Measurements from ENCODE around the gene CD34. TPM values are rescaled to one million over a fixed set of nuclear protein-coding genes. Genes with fewer than 3 reads are reported as not detected.

CD34 gene
- total RNA-seq, 2 experiments from 2014 or later, result 0.04 TPM; not detected in 1

- ChIA-PET CTCF (interaction anchor here (0.6 to 1.3 kb wide), 3 partner anchors 15 to 27 kb away, joined by 3 read pairs; no protein-coding TSS in a partner anchor), POLR2A (no interaction called here)
These were observed 63.8 kb downstream of the CD34 start for GRCh38 chr1:207847116-207847515.

- ChIA-PET CTCF (no interaction called here), POLR2A (no interaction called here)
These were observed 65.8 kb downstream of the CD34 start for GRCh38 chr1:207845109-207845508.

GRCh38 chr1:207844371-207844770 is 66.6 kb downstream of the CD34 start:
- CTCF ChIA-PET, result no interaction called here
- POLR2A ChIA-PET, result no interaction called here

GRCh38 chr1:207842506-207842905 is 68.4 kb downstream of the CD34 start:
- ChIA-PET CTCF (interaction anchor here (1.2 kb wide), 1 partner anchor 9 kb away, joined by 3 read pairs; no protein-coding TSS in a partner anchor), POLR2A (interaction anchor here (1.0 to 1.3 kb wide), 2 partner anchors 10 to 19 kb away, joined by 3 to 4 read pairs; no protein-coding TSS in a partner anchor)

GRCh38 chr1:207841901-207842300 is 69.0 kb downstream of the CD34 start:
- POLR2A ChIA-PET, result interaction anchor here (1.0 kb wide), 1 partner anchor 9 kb away, joined by 3 read pairs; no protein-coding TSS in a partner anchor

GRCh38 chr1:207841293-207841692 is 69.6 kb downstream of the CD34 start:
- POLR2A ChIA-PET, result interaction anchor here (1.0 kb wide), 1 partner anchor 9 kb away, joined by 3 read pairs; no protein-coding TSS in a partner anchor

More at GRCh38 chr1:207841901-207842300, 69.0 kb downstream of the CD34 start:
- CTCF ChIA-PET, result interaction anchor here (1.2 to 2.2 kb wide), 2 partner anchors 8 to 15 kb away, joined by 3 to 8 read pairs; no protein-coding TSS in a partner anchor

GRCh38 chr1:207840380-207840779 is 70.5 kb downstream of the CD34 start:
- ChIA-PET CTCF (interaction anchor here (2.2 to 15.2 kb wide), 2 partner anchors 14 to 27 kb away, joined by 8 to 215 read pairs; no protein-coding TSS in a partner anchor), POLR2A (no interaction called here)

More at GRCh38 chr1:207841293-207841692, 69.6 kb downstream of the CD34 start:
- CTCF ChIA-PET, result interaction anchor here (2.2 kb wide), 1 partner anchor 15 kb away, joined by 8 read pairs; no protein-coding TSS in a partner anchor

- ChIA-PET CTCF (interaction anchor here (1.0 to 15.2 kb wide), 4 partner anchors 27 to 46 kb away, joined by 3 to 215 read pairs (median 4); no protein-coding TSS in a partner anchor), POLR2A (no interaction called here)
These were observed 71.9 kb downstream of the CD34 start for GRCh38 chr1:207839083-207839413.

- POLR2A ChIA-PET, result no interaction called here
These were observed 72.5 kb downstream of the CD34 start for GRCh38 chr1:207838156-207839082.

GRCh38 chr1:207837673-207838072 is 73.3 kb downstream of the CD34 start:
- ChIA-PET POLR2A (no interaction called here), CTCF (interaction anchor here (0.9 to 15.2 kb wide), 3 partner anchors 13 to 30 kb away, joined by 3 to 215 read pairs (median 4); no protein-coding TSS in a partner anchor)

More at GRCh38 chr1:207838156-207839082, 72.5 kb downstream of the CD34 start:
- CTCF ChIA-PET, result interaction anchor here (0.9 to 15.2 kb wide), 4 partner anchors 12 to 38 kb away, joined by 3 to 215 read pairs (median 4); no protein-coding TSS in a partner anchor

GRCh38 chr1:207836591-207837347 is 74.2 kb downstream of the CD34 start:
- ChIA-PET POLR2A (no interaction called here), CTCF (interaction anchor here (1.4 to 15.2 kb wide), 2 partner anchors 10 to 30 kb away, joined by 5 to 215 read pairs; no protein-coding TSS in a partner anchor)

- ChIA-PET CTCF (interaction anchor here (0.7 to 15.2 kb wide), 4 partner anchors 9 to 127 kb away, joined by 3 to 215 read pairs (median 7); no protein-coding TSS in a partner anchor), POLR2A (no interaction called here)
These were observed 75.0 kb downstream of the CD34 start for GRCh38 chr1:207835958-207836357.

- POLR2A ChIA-PET, result interaction anchor here (0.9 kb wide), 1 partner anchor 8 kb away, joined by 3 read pairs; no protein-coding TSS in a partner anchor
- CTCF ChIA-PET, result interaction anchor here (0.7 to 15.2 kb wide), 4 partner anchors 8 to 51 kb away, joined by 3 to 215 read pairs (median 6); no protein-coding TSS in a partner anchor
These were observed 76.8 kb downstream of the CD34 start for GRCh38 chr1:207833956-207834660.

- CTCF ChIA-PET, result interaction anchor here (0.7 to 15.2 kb wide), 5 partner anchors 9 to 130 kb away, joined by 3 to 215 read pairs (median 7); no protein-coding TSS in a partner anchor
- POLR2A ChIA-PET, result no interaction called here
These were observed 77.5 kb downstream of the CD34 start for GRCh38 chr1:207833381-207833780.

- POLR2A ChIA-PET, result interaction anchor here (0.5 to 1.3 kb wide), 4 partner anchors 9 to 37 kb away, joined by 3 read pairs; no protein-coding TSS in a partner anchor
- CTCF ChIA-PET, result interaction anchor here (0.8 to 15.2 kb wide), 7 partner anchors 10 to 131 kb away, joined by 3 to 215 read pairs (median 4); no protein-coding TSS in a partner anchor
These were observed 78.1 kb downstream of the CD34 start for GRCh38 chr1:207832796-207833195.

GRCh38 chr1:207831517-207832327 is 79.2 kb downstream of the CD34 start:
- POLR2A ChIA-PET, result interaction anchor here (0.9 to 1.3 kb wide), 2 partner anchors 32 to 38 kb away, joined by 3 read pairs; no protein-coding TSS in a partner anchor

More at GRCh38 chr1:207831517-207832327, 79.2 kb downstream of the CD34 start:
- CTCF ChIA-PET, result interaction anchor here (0.5 to 15.2 kb wide), 7 partner anchors 9 to 428 kb away, joined by 3 to 215 read pairs (median 4); no protein-coding TSS in a partner anchor

Data from activated CD8-positive, alpha-beta memory T cell treated with anti-CD3 and anti-CD28 coated beads for 36 hours (primary cell).